Activated CD8-positive, alpha-beta memory T cell treated with anti-CD3 and anti-CD28 coated beads for 24 hours (primary cell): Measurements from ENCODE around the gene TRMT1.

ENCODE experiments used
- DNase-seq: peaks from one replicate; pipeline ENCODE4 v3.0.0-alpha.2; 2020

Gene TRMT1

DNA sequence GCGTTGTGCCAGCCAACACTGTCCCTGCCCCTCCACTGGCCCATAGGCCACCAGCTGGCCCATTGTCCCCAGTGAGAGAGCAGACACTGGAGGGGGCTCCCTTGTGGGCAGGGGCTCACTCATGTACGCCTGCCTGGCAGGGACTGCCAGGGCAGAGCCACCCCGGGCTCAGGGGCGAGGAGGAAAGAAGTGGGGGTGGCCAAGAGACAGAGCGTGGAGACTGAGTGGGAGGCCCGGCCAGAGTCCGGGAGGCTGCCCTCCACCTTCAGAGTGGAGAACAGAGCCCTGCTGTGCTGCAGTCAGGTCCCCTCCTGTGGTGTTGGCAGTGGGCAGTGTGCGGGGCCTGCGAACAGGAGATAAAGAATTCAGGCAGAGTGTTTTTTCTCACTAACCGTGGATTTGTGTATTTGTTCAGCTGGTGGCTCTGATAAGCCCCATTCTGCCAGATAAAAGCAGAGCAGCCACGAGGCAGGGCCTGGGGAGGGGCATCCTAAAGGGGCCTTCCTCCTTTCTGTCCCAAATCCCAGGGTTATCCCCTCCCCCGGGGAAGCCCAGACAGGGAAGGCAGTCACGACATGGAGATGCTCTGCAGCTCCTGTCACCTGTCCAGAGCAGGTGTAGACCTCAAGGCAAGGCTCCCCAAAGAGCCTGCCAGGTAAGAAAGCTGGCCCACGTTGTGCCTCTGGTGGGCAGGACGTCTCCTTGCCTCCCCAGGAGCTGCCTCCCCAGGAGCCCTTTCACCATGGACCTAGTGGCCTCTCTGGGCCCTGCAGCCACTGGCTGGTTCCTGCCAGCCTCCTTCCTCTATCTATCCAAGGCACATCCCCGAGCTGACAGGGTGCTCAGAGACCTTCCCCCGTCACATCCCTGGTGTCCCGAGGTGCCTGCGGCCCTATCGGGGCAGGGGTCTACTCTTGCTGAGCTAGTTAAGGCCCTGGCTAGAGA, 46.9 kb downstream of the TRMT1 start:
- DNase-seq, result no peak

DNA sequence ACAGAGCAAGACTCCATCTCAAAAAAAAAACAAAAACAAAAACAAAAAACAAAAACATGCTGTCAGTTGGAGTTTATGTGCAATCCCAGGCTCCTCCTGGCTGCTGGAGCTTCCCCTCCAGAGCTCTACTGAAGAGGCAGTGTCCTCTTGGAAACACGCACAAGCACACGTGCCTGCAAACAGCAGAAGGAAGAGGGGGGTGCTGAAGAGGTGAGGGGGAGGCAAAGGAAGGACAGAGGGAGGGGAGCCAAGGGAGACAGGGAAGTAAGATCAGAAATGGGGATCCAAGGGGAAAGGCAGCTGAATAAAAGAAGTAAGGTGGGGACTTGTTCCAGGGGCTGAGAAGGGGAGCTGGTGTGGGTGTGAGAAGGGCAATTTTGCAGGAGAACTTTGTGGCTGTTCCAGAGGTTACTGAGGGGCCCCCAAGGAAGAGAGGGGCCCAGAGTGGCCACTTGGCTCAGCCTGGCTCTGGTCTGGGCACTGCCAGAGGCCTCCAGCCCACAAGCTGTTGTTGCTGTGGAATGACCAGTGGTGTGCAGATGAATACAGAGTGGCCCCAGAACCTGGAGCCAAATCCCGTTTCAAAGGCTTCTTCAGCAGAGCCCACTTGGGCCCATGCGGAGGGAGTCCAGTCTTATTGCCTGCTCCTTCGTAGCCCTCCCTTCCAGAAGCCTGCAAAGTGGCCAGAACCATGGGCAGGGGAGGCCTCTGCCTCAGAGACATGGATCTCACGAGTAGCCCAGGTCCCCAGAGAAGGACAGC, 48.3 kb downstream of the TRMT1 start:
- DNase-seq, result no peak

DNA sequence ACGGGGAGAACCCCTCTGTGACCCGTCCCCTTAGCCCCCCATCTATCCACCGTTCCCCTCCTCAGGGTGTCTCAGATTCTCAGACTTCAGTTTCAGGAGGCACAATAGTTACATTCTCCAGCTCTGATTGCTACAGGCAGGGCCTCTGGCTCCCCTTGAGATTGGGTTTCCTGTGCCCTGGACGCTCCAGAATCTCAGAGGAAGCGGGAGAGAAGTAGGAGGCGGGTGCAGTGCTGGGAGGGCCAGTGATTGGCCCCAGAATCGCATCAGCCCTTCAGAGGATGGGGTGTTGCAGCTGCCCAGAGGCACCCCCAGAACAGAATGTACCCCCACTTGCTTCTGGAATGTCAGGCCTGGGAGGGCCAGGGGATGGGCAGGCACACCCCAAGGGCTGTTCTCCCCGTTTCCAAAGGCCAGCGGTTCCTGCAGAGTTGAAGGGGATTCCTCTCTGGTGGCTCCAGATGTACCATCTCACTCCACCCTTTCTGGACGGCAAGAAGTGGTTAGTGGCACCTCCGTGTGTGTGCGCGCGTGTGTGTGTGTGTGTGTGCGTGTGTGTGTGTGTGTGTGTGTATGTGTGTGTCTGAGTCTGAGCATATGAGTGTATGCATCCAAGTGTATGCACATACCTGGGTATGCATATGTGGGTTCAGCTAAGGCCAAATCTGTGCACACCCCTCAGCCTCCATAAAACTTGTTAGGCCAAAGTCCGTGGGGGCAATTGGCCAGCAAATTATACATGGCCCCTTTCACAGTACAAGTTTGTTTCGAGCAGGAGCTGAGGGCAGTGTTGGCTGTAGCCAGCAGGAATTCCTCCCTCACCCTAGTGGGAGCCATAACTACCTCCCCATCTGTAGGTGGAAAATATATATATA, 49.4 kb downstream of the TRMT1 start:
- no peak for DNase-seq

DNA sequence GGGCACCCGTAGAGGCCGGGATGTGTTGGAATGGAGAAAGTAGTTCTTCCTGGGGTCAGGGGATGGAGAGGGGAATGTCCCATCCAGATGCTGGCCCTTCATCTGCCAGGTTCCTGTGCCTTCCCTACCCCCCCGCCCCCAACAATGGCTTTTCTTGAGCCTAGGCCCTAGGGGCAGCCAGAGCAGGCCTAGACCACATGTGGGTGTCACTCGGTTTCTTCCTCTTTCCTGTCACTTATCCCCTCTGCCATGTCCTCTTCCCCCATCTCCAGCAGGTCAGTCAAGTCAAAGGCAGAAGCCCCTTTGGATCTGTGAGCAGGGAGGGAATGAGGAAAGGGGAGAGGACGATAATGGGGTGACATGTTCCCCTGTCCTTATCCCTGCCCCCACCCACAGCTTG, 50.3 kb downstream of the TRMT1 start:
- DNase-seq, result no peak

DNA sequence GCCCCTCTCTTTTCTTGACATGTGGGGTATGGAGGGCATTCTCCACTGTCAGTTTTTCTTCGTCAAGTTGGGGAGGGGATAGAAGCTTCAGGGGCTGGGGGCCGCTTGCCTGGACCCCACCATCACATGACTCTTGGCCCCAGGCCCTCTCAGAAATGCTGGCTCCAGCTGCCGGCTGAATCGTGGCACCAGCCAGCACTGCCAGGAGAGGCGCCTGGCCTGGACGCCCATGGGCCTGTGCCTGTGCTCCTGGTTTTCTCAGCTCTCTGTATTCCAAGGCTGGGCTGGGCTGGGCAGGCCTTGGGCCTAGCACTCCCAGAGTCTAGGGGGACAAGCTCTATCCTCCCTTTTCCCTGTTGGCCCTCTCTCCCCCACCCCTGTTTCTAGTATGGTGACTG, 52.4 kb downstream of the TRMT1 start:
- DNase-seq, result no peak

DNA sequence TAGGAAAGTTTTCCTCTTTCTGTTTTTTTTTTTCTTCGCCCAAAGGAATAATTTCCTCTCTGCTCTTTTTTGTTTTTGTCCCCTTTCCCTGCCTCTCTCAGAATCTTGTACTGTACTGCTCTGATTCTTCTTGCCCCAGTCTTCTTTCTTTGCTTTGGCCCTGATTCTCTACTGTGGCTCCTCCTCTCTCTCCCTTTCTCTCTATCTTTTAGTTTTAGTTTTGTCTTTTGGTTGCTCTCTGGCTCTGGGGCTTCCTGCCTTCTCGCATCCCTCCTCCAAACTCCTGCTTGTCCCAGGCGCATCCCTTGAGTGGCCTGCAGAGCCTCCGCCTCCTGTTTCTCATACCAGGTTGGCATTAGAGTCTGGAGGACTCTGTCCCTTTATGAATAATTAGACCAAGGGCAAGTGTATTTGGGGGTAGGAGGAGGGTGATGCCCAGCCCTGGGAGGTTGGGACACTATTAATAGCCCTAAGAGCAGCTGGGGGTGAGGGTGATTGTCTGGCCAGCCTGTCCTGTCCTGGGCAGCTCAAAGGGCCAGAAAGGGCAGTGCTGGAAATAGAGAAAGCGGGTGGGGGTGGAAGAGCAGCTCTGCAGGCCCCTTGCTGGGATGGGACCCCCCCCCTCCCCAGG, 53.0 kb downstream of the TRMT1 start:
- no peak for DNase-seq

DNA sequence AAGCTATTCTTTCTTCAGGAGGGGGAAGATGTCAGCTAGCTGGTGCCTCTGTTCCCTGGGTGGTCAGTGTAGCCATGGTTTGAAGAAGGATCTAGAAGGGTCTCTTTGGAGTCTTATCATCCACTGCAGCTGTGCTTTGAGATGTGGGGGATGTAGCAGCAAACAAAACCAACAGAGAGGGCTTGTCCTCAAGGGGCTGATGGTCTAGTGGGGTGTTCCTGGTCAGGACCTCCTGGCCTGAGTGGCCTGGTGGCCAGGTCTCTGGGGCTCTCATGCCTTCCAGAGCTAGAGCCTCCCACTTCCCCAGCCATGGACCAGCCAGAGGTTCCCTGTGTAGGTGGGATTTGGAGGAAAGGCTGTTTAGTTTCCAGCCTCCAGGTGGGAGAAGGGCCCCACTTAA, 54.2 kb downstream of the TRMT1 start:
- no peak for DNase-seq

DNA sequence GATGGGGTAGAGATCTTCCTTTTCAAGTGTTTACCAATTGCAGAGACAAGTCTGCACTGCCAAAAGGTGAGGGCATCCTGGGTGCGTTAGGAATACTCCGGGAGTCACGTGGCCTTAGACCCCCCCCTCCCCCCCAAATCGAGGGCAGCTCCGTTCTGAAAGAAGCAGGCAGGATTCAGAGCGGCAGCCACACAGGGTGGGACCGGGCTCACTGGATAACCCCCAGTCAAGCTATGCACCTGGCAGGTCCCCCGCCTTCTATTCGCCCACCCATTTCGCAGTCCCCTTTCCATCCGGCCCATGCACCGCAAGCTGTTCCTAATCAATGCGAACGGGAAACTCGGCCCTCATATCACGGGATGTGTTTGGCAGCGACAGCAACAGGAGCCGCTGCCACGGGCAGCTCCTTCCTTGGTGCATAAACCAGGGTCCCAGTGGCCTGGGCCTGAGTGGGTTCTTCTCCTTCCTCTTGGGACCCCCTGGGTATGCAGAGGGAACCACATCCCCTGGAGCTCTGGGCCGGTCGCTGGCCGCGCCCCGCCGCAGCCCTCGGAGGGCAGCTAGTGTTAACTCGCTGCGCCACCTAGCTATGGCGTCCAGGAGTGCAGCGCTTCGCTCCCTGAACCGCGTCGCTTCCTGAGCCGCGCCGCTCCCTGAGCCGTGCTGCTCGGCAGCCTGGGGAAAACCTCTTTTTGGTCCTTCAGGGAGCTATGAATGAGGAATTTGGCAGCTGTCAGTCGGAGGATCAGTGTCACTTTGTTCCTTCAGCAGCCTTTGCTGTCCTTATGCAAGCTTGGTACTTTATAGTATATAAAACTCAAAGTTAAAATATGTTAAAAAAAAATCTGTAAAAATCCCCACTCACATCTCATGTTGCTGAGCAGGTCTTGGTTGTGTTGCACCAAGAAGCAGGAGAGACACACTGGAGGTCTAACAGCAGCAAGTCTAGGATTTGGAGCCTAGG, 55.3 kb downstream of the TRMT1 start:
- peak; percentile 91 for DNase-seq

DNA sequence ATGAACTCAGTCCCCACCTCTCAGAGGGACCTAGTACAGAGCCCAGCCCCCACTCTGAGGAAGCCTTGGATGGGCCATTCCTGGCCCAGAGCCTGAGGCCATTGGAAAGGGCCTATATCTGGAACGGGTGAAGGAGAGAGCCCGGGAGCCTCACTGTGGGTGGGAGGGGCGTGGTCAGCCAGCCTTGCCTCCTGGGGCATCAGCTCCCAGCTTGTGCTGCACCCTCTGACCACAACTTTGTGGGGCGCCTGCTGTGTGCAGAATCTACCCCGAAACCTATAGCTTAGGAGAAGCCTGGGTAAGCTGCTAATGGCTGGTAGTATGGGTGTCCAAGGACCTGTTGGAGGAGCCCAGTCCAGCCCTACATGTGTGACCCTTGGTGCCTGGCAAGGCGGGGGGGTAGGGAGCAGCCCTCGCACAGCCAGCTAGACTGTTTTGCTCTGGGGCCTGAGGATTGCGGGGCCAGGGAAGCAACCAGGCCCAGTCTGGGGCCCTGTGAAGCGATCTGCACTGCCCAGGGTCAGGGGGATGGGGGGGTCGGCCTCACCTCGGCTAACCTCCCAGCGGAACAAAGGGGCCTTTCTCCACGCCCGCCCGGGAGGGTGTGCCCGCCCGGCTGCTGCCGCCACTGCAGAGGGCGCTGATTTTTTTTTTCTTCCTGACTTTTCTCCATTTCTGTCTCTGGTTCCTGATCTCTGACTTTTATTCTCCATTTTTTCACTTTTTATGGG, 56.1 kb downstream of the TRMT1 start:
- no peak for DNase-seq

DNA sequence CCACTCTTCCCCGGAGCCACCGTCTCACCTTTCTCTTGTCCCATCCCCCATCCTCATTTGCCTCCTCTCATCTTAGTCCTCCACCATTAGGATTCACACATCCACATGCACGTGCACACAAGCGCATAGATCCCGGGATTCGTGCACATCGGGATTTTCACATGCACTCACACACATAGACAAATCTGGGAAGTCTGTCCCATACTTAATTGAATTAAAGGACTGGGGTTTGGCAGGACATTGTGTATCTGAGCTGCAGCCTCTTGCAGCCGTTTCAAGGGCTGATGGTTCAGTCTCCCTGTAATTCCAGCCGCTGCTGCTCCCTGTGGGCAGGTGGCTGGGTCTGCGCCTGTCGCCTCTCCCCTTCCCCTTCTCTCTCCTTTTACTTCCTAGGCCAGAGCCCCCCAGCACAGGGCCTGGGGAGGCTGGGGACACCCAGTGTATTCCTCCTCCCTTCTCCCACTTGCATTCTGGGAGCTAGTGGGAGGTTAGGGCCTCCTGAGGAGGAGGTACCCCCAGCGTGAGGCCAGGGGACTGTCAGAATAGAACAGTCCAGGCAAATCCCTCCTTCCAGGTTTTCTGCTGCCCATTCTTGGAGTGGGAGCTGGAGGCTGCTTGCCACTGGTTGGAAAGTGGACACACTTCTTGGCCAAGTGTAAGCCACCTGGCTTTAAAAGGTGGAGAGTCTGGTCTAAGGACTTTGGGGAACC, 57.4 kb downstream of the TRMT1 start:
- DNase-seq, result no peak

DNA sequence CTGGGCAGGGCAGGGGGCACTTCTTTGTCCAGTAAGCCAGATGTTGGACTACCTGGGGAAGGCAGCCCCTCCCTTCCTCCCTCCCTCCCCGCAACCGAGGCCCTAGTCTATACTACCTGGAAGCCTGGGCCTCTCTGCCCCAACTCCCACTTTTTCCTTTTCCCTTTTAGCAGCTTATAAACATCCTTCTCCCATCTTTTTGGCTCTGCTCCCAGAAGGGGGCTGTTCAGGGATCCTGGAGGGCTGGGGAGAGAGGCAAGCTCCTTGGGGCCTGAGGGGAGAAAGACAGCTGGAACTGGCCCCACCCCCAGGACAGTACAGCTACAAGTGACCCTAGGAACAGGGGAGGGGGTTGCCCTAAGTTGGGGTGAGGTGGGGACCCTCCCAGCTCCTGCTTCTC, 58.8 kb downstream of the TRMT1 start:
- DNase-seq, result no peak

DNA sequence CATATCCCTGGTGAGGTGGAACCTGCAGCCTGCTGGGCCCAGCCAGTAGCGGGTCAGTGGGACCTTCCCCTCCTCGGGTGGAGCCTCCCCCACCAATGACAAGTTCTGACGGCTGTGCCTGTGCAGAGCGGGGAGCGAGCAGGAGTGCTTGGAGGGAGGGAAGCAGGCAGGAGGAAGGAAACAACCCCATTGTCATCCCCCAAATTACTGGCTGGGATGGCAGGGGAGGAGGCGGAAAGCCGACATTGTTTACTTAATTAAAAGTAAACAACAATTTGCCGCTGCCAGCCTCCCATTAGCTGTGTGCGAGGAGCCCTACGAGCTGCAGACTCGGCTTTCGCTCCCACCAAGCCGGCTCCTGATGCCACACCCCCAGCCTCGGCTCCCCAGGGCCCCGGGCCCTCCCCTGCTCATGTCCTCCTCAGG, 59.4 kb downstream of the TRMT1 start:
- no peak for DNase-seq

DNA sequence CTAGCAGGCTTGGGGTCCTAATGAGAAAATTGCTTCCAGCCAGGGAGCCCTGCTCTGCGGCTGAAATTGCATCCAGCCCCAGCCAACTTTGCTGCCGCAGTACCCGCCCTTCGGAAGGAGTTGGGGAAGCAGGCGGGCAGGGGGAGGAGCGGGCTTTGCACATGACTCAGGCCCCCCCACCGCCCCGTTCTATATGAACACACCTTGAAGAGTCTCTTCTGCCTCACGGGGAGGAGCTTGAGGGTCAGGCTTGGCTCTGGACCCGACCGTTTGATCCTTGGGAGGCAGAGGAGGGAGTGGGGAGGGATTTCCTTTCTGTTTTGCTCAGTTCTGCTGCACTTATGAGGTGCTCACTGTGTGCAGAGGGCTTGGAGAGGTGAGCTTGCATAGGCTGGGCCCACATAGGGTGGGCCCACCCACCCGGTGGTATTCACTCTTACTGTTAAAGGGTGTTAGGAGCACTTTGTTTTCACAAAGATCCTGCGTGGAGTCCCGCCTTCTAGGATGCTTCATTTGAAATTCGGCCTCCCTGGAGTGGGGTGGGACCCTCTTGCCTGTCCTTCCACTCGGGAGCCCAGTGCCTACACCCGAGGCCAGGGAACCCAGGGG, 60.4 kb downstream of the TRMT1 start:
- no peak for DNase-seq

DNA sequence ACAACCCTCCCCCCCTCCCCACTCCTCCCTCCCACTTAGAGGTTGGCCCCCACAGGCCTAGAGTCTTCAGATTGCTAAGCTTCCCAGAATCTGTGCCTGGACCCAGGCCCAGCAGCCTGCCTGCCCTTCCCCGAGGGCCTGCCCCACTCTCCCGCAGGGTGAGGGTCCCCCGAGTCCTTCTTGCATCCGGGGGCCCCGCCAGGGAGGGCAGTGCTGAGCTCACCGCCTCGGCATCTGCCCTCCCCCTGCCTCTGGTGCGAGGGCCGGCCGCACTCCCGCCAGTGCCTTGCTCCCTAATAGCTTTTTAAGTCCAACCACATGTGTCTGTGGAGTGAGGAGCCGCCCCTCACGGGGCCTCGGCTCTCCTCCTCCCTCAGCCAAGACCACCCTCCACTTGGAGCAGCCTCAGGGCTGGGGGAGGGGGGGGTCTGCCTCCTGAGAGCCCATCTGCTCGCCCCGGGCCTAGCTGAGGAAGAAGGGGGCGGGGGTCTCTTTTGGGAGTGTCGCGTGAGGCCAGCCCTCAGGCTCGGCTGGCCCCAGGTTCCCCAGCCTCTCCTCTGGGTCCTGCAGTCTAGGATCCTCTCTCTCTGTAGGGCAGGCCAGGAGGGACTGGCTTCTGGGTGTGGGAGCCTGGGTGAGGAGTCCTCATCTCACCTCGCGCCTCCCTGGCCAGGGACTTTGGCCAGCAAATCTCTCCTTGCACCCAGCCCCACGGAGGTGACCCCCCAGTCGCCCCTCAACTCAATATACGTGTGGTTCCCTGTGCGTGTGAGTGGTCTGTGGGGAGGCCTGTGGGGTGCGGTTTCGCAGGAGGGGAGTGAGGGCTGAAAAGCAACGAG, 61.1 kb downstream of the TRMT1 start:
- no peak for DNase-seq
